Breast epithelium (tissue), 4 donors: ENCODE data around the gene HTR5A. TPM values are rescaled to one million over a fixed set of nuclear protein-coding genes. Genes with fewer than 3 reads are reported as not detected.

Experiments used
- DNase-seq, 2 donors: peaks; one replicate each; pipeline ENCODE4 v3.0.0-alpha.2; 2019; ENCODE audit warnings: low spot score in 2 of 2
- H3K27ac ChIP-seq, 2 donors: fragments of 200-600 bp; sonication (generic) in 1 of 2; one replicate each; pipeline ENCODE4 v1.5.1; 2016 to 2019; ENCODE audit warnings: mild to moderate bottlenecking in 1 of 2
- H3K27me3 ChIP-seq, 2 donors: fragments of 200-600 bp; sonication (generic) in 1 of 2; one replicate each; pipeline versions ENCODE4 v1.5.1 to v1.6.0; 2017 to 2019; ENCODE audit warnings: control low read depth in 1 of 2, mild to moderate bottlenecking in 1 of 2
- H3K36me3 ChIP-seq: fragments of 200-600 bp; one replicate; pipeline ENCODE4 v1.5.1; 2019
- H3K4me1 ChIP-seq, 2 donors: fragments of 200-600 bp; sonication (generic); one replicate each; pipeline ENCODE4 v1.5.1; 2016 to 2019; ENCODE audit warnings: control low read depth in 1 of 2
- H3K4me3 ChIP-seq, 3 donors: fragments of 200-600 bp; sonication (generic); 1 replicate in 2 of 3; 2 replicates in 1 of 3; pipeline ENCODE4 v1.5.1; 2016 to 2019; ENCODE audit warnings: mild to moderate bottlenecking in 3 of 3, moderate library complexity in 2 of 3
- H3K9me3 ChIP-seq, 2 donors: fragments of 200-600 bp; sonication (generic) in 1 of 2; one replicate each; pipeline ENCODE4 v1.5.1; 2016 to 2019; ENCODE audit warnings: control low read depth in 1 of 2
- POLR2A ChIP-seq: fragments of 450-650 bp; IDR thresholded peaks from one replicate; pipeline ENCODE4 v1.6.1; 2016; ENCODE audit warnings: antibody characterized with exemption, mild to moderate bottlenecking, moderate library complexity
- POLR2AphosphoS5 ChIP-seq, 3 donors: sonication (generic); formaldehyde crosslinking; IDR thresholded peaks; one replicate each; pipeline ENCODE4 v1.6.1; 2017; ENCODE audit warnings: antibody characterized with exemption in 3 of 3
- intact Hi-C: fragments of 100-400 bp; cut with DNase I; formaldehyde crosslinking; loops from one replicate; pipeline ENCODE4 v1.15.1; 2023; ENCODE audit warnings: low total_unique reads
- total RNA-seq, 3 donors: library from RNA; depleted of rRNA; stranded (reverse); fragments of >200 nt; gene quantifications; one replicate each; pipeline ENCODE4 v1.1.0, GENCODE V29; 2016
- TF ChIP-seq, protein P1 (sequence below), 3 donors: fragments of 450-650 bp; IDR thresholded peaks; one replicate each; pipeline ENCODE4 v1.5.1; 2016 to 2017; ENCODE audit warnings: antibody characterized with exemption in 3 of 3, mild to moderate bottlenecking in 3 of 3, moderate library complexity in 3 of 3

The HTR5A gene
- total RNA-seq, 3 donors from 2014 or later, result not detected

DNA sequence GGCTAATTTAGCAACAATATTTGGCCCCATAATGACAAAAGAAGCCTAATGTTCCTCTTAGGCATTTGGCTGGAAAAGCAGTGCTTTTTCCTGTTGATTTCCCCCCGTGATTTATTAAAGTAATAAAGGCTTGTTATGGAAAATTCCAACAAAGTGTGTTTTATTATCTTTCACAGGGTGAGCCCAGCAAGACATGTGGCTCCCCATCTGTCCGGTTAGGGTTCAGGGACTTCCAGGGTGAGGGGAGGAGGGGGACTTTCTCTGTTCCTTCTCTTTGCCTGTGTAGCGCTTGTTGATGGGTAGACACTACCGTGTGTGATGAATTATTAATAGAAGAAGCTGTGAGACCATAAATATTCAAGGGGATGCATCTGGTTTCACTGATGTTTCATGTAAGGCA lies 39.0 kb downstream of the HTR5A start:
- no peak overlapping the region for H3K27ac ChIP-seq
- H3K36me3 ChIP-seq, result no peaks in the 10 kb centered on the region
- H3K4me3 ChIP-seq, result no peak overlapping the region
- H3K4me1 ChIP-seq, result no peaks in the 10 kb centered on the region
- intact Hi-C loops, result no loop called here
- TF ChIP-seq POLR2A, result no peak
- no peak for TF ChIP-seq POLR2AphosphoS5 (IDR thresholded peaks at IDR 0.05)
- TF ChIP-seq, protein P1, sequence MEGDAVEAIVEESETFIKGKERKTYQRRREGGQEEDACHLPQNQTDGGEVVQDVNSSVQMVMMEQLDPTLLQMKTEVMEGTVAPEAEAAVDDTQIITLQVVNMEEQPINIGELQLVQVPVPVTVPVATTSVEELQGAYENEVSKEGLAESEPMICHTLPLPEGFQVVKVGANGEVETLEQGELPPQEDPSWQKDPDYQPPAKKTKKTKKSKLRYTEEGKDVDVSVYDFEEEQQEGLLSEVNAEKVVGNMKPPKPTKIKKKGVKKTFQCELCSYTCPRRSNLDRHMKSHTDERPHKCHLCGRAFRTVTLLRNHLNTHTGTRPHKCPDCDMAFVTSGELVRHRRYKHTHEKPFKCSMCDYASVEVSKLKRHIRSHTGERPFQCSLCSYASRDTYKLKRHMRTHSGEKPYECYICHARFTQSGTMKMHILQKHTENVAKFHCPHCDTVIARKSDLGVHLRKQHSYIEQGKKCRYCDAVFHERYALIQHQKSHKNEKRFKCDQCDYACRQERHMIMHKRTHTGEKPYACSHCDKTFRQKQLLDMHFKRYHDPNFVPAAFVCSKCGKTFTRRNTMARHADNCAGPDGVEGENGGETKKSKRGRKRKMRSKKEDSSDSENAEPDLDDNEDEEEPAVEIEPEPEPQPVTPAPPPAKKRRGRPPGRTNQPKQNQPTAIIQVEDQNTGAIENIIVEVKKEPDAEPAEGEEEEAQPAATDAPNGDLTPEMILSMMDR (IDR thresholded peaks at IDR 0.05), result no peak
- no peaks in the 10 kb centered on the region for H3K9me3 ChIP-seq
- no peak for DNase-seq
- peaks cover 0 to 58% of the 10 kb centered on the region in 2 donors for H3K27me3 ChIP-seq

DNA sequence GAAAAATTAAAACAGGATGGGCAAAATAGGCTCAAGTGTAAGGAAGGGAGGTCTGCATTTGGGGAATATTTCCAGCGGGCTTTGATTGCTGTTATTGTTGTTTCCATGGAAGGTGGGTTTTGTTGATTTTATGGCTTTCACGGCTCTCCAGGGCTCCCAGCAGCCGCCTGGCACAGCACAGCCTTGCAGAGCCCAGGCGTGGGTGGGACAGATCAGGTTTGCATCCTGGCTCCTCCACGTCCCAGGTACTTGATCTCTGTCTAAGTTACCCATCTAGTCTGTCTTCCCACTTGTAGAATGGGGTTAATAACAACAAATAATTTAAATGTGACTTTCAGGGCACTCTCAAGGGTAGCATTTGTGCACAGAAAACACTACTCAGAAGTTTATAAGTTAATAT lies 45.2 kb downstream of the HTR5A start:
- peaks cover 0 to 7% of the 10 kb centered on the region in 2 donors for H3K9me3 ChIP-seq
- intact Hi-C loops, result no loop called here
- no peak for DNase-seq

DNA sequence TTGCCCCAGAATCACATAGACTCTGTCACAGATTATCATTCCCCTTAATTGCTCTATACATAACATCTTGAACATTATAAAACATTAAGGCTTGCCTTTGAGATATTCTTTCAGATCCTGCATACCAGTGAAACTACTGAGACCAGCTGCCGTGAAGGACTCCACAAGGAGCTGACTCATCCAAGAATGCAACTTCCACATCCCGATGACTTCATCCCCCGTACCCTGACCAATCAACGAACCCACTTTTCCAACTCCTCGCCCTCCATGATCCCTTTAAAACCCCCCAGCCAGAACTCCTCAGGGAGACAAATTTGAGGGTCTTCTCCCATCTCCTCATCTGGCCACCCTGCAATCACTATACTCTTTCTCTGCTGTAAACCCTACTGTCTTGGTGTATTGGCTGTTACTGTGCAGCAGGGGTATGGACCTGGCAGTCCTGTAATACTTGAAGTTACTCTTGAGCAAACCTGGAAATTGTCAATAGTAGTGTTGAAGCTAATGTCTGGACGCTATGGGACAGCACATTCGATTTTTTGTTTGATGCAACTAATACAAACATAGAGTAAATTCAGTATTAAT lies 49.8 kb downstream of the HTR5A start:
- Histone ChIP-seq H3K4me1 (no peaks in the 10 kb centered on the region), H3K27ac (no peak overlapping the region), H3K4me3 (no peak overlapping the region), H3K27me3 (no peaks in the 10 kb centered on the region), H3K36me3 (no peaks in the 10 kb centered on the region), H3K9me3 (peaks cover 0 to 15% of the 10 kb centered on the region in 2 donors)
- intact Hi-C loops, result no loop called here
- TF ChIP-seq POLR2A (no peak), POLR2AphosphoS5 (IDR thresholded peaks at IDR 0.05) (no peak)
- TF ChIP-seq, protein P1 (IDR thresholded peaks at IDR 0.05), result no peak
- DNase-seq, result no peak

More for the DNA sequence above, 45.2 kb downstream of the HTR5A start:
- TF ChIP-seq, protein P1 (IDR thresholded peaks at IDR 0.05), result no peak
- Histone ChIP-seq H3K36me3 (no peaks in the 10 kb centered on the region), H3K4me3 (no peak overlapping the region), H3K27me3 (peaks cover 0 to 31% of the 10 kb centered on the region in 2 donors), H3K27ac (no peak overlapping the region), H3K4me1 (no peaks in the 10 kb centered on the region)

DNA sequence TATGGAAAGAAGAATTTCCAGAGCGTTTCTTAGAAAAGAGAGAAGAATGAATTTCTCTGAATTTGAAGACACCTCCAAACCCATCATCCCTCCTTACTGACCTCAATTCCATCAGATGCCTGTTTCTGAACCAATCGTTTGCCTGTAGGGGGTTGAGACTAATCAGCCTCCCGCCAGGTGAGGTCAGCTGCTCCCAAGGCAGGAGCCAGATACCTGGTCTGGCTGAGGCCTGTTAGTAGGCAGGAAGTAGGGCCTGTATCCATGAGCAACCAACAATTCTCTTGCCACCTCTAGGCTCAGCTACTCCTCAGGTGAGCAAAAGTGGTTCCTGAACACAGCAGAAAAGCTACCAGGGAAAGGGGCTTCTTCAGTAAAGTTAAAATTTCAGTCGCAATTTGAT lies 50.3 kb downstream of the HTR5A start:
- Histone ChIP-seq H3K27me3 (no peaks in the 10 kb centered on the region), H3K4me3 (no peak overlapping the region), H3K4me1 (no peaks in the 10 kb centered on the region), H3K27ac (no peak overlapping the region), H3K36me3 (no peaks in the 10 kb centered on the region), H3K9me3 (peaks cover 0 to 15% of the 10 kb centered on the region in 2 donors)
- TF ChIP-seq, protein P1 (IDR thresholded peaks at IDR 0.05), result no peak
- TF ChIP-seq POLR2A (no peak), POLR2AphosphoS5 (IDR thresholded peaks at IDR 0.05) (no peak)
- intact Hi-C loops, result no loop called here
- DNase-seq, result no peak

DNA sequence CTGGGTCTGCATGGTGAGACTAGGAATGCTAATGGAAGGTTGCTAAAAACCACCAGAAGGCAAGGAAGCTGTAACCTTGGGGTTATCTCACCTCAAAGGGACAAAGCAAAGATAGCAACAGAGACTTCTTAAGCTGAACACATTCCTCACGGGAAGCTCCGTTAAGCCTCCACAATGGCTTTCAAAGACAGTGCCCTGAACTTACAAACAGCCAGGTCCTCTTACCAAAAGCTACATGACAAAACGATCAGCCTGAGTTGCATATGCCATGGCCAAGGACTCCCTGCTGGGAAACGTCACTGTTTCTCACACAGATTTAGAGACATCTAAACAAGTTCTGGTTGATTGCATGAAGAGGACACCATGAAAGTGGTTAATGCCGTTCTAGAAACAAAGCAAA lies 52.7 kb downstream of the HTR5A start:
- Histone ChIP-seq H3K36me3 (no peaks in the 10 kb centered on the region), H3K27ac (no peak overlapping the region), H3K4me1 (no peaks in the 10 kb centered on the region), H3K9me3 (peaks cover 0 to 15% of the 10 kb centered on the region in 2 donors), H3K27me3 (no peaks in the 10 kb centered on the region), H3K4me3 (no peak overlapping the region)
- DNase-seq, result no peak
- TF ChIP-seq, protein P1 (IDR thresholded peaks at IDR 0.05), result no peak
- TF ChIP-seq POLR2AphosphoS5 (IDR thresholded peaks at IDR 0.05) (no peak), POLR2A (no peak)
- intact Hi-C loops, result no loop called here
